ENCODE data around the gene AP1S2.

AP1S2 gene

DNA sequence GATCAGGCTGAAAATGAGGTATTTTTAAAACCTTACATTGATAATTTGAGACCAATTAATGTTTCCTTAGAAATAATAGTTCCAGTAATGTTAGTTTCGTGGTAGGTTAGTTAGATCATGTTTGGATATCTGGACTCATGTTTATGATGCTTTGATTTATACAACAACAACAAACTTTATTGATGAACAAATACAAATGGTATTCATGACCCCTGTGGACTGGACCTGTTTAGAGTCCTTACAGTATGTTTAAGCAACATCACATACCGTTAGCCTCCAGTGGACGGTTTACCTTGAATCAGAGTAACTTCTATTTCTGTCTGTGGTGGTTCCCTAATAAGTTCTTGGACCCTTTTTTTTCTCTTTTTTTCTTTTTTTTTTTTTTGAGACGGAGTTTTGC is 46.4 kb downstream of the AP1S2 start:
- H3K4me1 ChIP-seq (ENCODE audit: low read depth, poor library complexity, severe bottlenecking) = no peaks in the 10 kb centered on the region
- H3K27me3 ChIP-seq (ENCODE audit: insufficient read depth, low read depth) = no peaks in the 10 kb centered on the region
- H2AFZ ChIP-seq (ENCODE audit: low read depth) = no peak overlapping the region
- H3K4me2 ChIP-seq = no peak overlapping the region
- H3K79me2 ChIP-seq (ENCODE audit: insufficient read depth, low read depth) = no peaks in the 10 kb centered on the region
- no peaks in the 10 kb centered on the region for H4K20me1 ChIP-seq (ENCODE audit: insufficient read depth)
- H3K36me3 ChIP-seq (ENCODE audit: insufficient read depth) = no peaks in the 10 kb centered on the region
- no peak overlapping the region for H3K4me3 ChIP-seq (IDR thresholded peaks at IDR 0.05; ENCODE audit: insufficient read depth, low read depth, low read length)
- TF ChIP-seq, protein P1, sequence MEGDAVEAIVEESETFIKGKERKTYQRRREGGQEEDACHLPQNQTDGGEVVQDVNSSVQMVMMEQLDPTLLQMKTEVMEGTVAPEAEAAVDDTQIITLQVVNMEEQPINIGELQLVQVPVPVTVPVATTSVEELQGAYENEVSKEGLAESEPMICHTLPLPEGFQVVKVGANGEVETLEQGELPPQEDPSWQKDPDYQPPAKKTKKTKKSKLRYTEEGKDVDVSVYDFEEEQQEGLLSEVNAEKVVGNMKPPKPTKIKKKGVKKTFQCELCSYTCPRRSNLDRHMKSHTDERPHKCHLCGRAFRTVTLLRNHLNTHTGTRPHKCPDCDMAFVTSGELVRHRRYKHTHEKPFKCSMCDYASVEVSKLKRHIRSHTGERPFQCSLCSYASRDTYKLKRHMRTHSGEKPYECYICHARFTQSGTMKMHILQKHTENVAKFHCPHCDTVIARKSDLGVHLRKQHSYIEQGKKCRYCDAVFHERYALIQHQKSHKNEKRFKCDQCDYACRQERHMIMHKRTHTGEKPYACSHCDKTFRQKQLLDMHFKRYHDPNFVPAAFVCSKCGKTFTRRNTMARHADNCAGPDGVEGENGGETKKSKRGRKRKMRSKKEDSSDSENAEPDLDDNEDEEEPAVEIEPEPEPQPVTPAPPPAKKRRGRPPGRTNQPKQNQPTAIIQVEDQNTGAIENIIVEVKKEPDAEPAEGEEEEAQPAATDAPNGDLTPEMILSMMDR (conservative IDR thresholded peaks at IDR 0.05; ENCODE audit: low read depth, low read length) = no peak
- H3K27ac ChIP-seq = no peak overlapping the region
- no peak overlapping the region for H3K9ac ChIP-seq

DNA sequence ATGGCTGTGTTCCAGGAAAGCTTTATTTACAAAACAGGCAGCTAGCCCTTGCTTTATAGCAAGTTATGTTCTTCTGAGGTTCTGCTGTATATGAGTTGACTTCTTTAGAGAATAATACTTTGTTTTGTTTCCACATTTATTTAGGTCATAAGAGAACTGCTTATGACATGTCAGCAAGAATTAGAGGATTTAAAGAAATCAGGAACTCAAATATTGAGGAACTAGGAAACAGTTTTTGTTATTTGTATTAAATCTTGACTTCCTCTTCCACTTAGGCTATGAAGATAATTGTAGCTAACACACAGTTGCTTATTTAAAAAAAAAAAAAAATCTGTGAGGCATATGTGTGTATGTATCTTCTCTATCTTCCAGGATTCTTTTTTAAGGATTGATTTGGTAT is 50.0 kb downstream of the AP1S2 start:
- no peaks in the 10 kb centered on the region for H3K4me1 ChIP-seq (ENCODE audit: low read depth, poor library complexity, severe bottlenecking)
- H3K4me2 ChIP-seq = no peak overlapping the region
- no peaks in the 10 kb centered on the region for H3K27me3 ChIP-seq (ENCODE audit: insufficient read depth, low read depth)
- no peaks in the 10 kb centered on the region for H3K36me3 ChIP-seq (ENCODE audit: insufficient read depth)
- no peak overlapping the region for H3K4me3 ChIP-seq (IDR thresholded peaks at IDR 0.05; ENCODE audit: insufficient read depth, low read depth, low read length)
- no peak overlapping the region for H3K9ac ChIP-seq
- H4K20me1 ChIP-seq (ENCODE audit: insufficient read depth) = no peaks in the 10 kb centered on the region
- no peaks in the 10 kb centered on the region for H3K79me2 ChIP-seq (ENCODE audit: insufficient read depth, low read depth)
- H2AFZ ChIP-seq (ENCODE audit: low read depth) = no peak overlapping the region
- no peak overlapping the region for H3K27ac ChIP-seq
- TF ChIP-seq, protein P1 (conservative IDR thresholded peaks at IDR 0.05; ENCODE audit: low read depth, low read length) = no peak

DNA sequence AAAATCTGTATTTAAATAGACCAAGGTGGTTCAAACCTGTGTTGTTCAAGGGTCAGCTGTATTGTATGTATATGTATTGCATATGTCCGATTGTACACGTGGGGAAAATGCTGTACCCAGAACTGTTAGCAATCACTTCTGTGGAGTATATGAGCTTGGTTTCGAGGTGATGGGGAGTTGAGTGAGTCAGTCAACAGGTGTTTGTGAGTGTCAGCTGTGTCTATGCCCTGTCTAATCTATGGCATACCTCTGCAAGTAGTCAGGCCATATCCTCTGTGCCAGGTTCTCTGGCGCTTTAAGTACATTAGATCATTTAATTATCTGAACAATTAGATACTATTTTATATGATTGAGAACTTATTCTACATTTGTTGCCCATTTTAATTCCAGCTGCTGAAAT is 56.9 kb downstream of the AP1S2 start:
- Histone ChIP-seq H3K36me3 (ENCODE audit: insufficient read depth) (no peaks in the 10 kb centered on the region), H4K20me1 (ENCODE audit: insufficient read depth) (no peaks in the 10 kb centered on the region), H3K4me2 (no peak overlapping the region), H3K27me3 (ENCODE audit: insufficient read depth, low read depth) (no peaks in the 10 kb centered on the region), H2AFZ (ENCODE audit: low read depth) (no peak overlapping the region), H3K4me1 (ENCODE audit: low read depth, poor library complexity, severe bottlenecking) (no peaks in the 10 kb centered on the region), H3K27ac (no peak overlapping the region), H3K79me2 (ENCODE audit: insufficient read depth, low read depth) (no peaks in the 10 kb centered on the region), H3K9ac (no peak overlapping the region), H3K4me3 (IDR thresholded peaks at IDR 0.05; ENCODE audit: insufficient read depth, low read depth, low read length) (no peak overlapping the region)
- TF ChIP-seq, protein P1 (conservative IDR thresholded peaks at IDR 0.05; ENCODE audit: low read depth, low read length) = no peak

DNA sequence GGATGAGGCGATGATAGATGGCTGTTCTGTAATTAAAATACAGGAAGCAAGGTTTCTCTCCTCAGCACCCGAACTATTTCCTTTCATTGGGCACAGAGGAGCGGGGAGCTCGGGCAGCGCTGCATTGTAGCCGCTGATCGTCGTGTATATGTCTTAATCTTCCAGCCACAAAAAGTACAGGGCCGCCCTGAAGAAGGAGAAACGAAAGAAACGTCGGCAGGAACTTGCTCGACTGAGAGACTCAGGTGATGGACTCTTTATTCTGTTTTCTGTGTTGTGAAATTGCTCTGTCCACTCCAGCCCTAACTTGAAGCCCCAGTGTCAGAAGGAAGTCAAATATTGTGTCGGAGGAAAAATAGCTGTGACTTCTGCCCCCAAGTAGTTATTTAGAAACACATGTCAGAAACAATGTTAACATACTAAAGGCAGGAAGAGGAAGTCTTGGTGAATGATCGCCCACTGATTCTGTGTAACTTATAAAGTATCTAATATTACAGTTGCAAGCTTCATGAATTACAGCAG is 63.8 kb downstream of the AP1S2 start:
- Histone ChIP-seq H3K4me1 (ENCODE audit: low read depth, poor library complexity, severe bottlenecking) (peaks cover 4% of the 10 kb centered on the region), H3K9ac (peak overlapping the region; percentile 69), H3K4me2 (peak overlapping the region; percentile 84), H3K79me2 (ENCODE audit: insufficient read depth, low read depth) (no peaks in the 10 kb centered on the region), H4K20me1 (ENCODE audit: insufficient read depth) (no peaks in the 10 kb centered on the region), H2AFZ (ENCODE audit: low read depth) (peak overlapping the region; percentile 88), H3K4me3 (IDR thresholded peaks at IDR 0.05; ENCODE audit: insufficient read depth, low read depth, low read length) (no peak overlapping the region), H3K27me3 (ENCODE audit: insufficient read depth, low read depth) (no peaks in the 10 kb centered on the region), H3K36me3 (ENCODE audit: insufficient read depth) (no peaks in the 10 kb centered on the region), H3K27ac (peak overlapping the region; percentile 65)
- TF ChIP-seq, protein P1 (conservative IDR thresholded peaks at IDR 0.05; ENCODE audit: low read depth, low read length) = no peak
